DMS 273 treated with DMSO at 0.1 percent for 48 hours (cell line): ENCODE data around the gene CHPT1.
A peak's percentile ranks its signal among the peaks of the same experiment; 100 is the strongest.

Experiments
- DNase-seq: peaks from one replicate; lab custom pipeline; 2025; lab: John Stamatoyannopoulos, UW

The CHPT1 gene

GRCh38 chr12:101685092-101685491 is 12.3 kb upstream of the CHPT1 start:
- DNase-seq, result no peak

- DNase-seq, result no peak
Observed at GRCh38 chr12:101686176-101686575, 11.3 kb upstream of the CHPT1 start.

- DNase-seq, result no peak
Observed at GRCh38 chr12:101690544-101691098, 6.8 kb upstream of the CHPT1 start.

DNA sequence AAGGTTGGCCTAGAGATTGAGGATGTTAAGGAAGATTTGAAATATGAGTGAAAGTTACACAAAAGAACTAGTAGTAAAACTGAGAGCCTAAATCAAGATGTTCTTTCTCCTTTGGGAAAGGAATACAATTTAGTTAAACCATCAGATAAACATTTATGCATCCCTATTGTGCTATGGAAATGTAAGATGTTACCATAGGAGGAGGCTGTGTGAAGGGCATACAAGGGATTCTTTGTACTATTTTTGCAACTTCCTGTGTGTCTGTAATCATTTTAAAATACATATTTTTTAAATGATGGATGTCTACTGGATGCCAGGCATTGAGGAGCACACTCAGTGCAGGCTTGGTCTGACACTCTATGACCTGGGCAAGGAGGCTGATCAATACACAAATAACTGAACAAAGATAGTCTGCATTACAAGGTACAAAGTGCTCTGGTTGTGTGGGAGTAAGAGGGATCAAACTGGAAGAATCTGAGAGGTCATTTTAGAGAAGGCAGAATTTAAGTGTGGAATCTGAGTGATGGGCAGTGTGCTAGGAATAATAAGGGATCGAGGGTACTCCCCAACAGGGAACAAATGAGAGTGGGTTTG is 5.8 kb upstream of the CHPT1 start:
- DNase-seq, result no peak

GRCh38 chr12:101694297-101694848 is 3.1 kb upstream of the CHPT1 start:
- no peak for DNase-seq

- DNase-seq, result no peak
Observed at GRCh38 chr12:101694986-101695385, 2.5 kb upstream of the CHPT1 start.

GRCh38 chr12:101695706-101696105 is 1.7 kb upstream of the CHPT1 start:
- no peak for DNase-seq

DNA sequence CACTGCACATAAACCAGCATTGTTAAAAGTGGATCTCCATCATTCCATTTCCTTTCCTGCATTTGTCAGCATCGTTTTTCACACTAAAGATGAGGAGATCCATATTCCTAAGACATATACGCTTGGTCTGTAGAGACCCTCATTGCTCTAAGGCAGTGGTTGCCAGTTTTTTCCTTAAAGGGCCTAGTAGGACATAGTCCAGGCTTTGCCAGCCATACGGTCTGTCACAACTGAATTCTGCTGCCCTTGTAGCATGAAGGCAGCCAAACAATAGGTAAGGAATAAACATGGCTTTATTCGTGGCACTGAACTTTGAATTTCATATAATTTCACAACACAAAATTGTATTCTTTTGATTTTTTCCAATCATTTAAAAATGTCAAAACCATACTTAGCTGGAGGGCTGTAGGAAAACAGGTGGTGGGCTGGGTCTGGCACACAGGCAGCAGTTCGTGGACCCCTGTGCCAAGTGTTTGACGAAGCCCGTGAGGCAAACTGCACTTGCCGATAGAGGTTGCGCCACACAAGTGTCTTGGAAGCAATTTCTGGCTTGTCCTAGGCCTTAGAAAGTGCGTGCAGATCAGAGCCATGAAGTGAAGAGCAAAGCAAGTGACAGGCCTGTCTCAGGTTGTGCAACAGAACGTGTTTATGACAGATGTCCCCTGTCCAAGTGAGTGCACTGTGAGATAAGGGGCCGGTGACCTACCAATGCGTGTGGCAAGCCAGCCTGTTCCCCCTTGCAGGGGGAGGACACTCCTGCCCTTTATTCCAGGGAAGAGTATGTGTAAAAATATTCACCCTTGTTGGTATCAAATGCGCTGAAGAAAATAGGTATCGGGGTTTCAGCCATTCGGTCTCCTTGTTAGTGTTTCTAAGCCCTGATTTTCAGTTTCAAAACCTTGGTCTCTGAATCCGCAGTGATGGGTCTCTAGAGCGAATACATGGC is 916 bp upstream of the CHPT1 start:
- no peak for DNase-seq

DNA sequence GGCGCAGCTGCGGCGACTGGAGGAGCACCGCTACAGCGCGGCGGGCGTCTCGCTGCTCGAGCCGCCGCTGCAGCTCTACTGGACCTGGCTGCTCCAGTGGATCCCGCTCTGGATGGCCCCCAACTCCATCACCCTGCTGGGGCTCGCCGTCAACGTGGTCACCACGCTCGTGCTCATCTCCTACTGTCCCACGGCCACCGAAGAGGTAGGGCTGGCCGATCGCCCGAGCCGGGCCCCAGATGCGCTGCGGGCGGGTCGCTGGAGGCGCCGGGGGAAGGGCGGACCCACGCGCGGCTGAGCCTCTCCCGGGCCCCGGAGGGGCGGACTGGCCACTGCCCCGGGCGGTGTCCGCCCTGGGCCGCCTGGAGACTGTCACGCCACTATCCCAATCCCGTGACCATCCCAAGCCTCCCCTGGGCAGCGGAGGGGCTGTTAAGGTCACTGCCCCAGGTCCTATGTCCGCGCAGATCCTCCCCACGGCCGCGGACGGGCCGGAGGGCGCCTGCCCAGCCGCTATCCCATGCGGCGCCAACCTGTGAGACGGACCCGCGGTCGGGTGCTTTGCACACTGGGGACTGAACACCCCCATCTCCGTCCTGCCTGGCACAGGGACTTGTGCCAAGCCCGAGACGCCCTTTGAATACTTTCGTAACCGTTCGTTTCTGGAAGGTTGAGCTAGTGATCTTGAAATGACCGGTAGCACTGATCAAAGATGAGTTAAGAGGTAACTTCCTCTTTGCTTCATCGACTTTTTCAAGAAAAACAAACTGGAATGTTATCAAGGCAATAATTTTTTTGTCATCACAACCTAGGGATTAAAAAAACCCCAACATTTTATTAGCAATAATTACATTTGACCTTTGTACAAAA is 725 bp downstream of the CHPT1 start:
- DNase-seq, result peak; percentile 2

GRCh38 chr12:101698800-101699347 is 1.4 kb downstream of the CHPT1 start:
- no peak for DNase-seq

- DNase-seq, result no peak
Observed at GRCh38 chr12:101700299-101700820, 2.9 kb downstream of the CHPT1 start.

DNA sequence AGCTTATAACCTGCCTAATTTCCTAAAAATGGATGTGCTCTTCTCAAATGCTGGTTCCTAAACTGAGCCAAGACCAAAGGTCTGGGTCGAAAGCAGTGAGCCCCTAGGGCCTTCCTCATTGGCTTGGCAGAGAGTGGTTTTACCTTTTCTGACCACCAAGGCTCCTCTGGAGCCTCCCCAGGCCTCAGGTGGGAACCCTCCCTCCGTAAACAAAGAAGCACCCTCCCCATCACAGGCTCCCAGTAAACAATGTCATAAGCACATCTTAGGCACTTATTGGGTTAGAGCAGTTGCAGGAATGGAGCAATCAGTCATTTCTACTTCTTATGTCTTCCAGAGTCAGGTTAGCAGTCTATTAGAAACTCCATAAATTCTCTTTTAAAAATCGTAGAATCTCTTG is 6.0 kb downstream of the CHPT1 start:
- DNase-seq, result no peak

- DNase-seq, result no peak
Observed at GRCh38 chr12:101706403-101706802, 9.0 kb downstream of the CHPT1 start.

GRCh38 chr12:101707131-101707782 is 9.8 kb downstream of the CHPT1 start:
- no peak for DNase-seq

GRCh38 chr12:101710288-101710687 is 12.8 kb downstream of the CHPT1 start:
- DNase-seq, result no peak

GRCh38 chr12:101713059-101713682 is 15.7 kb downstream of the CHPT1 start:
- no peak for DNase-seq

GRCh38 chr12:101713930-101714329 is 16.5 kb downstream of the CHPT1 start:
- no peak for DNase-seq

DNA sequence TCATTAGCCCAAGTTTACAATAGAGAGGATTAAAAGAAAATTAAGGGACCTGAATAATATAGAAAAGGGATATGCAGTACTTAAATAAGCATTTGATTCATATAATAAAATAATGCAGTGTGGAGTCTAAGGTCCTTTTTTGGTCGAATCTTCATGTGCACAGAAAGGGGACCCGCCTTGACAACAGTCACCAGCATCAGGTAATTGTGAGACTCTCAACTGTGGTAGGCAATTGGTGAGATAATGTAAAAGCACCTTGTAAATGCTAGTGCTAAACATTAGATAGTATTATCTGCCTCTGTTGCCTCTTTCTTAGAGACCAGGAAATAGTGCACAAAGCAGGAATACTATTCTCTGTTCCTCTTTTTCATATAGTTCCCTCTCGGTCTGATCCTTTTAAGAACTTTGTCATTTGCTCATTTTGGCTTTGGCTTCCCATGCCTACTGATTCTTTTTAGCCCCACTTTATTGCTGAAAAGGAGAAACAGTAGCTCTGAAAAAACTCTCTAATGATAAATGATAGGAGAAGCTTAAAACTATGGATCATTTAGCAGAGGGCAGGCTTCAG is 17.5 kb downstream of the CHPT1 start:
- no peak for DNase-seq

- no peak for DNase-seq
Observed at GRCh38 chr12:101719566-101719965, 22.1 kb downstream of the CHPT1 start.

DNA sequence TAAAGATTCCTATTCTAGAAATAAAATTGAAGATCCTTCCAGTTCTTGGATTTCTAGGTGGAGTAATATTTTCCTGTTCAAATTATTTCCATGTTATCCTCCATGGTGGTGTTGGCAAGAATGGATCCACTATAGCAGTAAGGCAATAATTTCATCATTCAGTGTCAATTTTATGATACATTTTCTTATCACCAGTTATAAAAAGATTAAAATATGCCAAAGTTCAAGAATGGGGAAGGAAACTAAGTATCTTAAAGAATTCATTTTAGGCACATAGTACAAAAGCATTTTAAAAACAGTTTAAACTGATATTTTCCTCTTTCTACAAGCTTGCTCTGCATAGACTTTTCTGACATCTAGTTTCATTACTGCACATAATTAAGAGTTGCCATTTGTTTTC is 22.7 kb downstream of the CHPT1 start:
- DNase-seq, result no peak
